ENCODE measurements around the gene LEMD2. TPM values are rescaled to one million over a fixed set of nuclear protein-coding genes. Genes with fewer than 3 reads are reported as not detected.

LEMD2 gene
- total and polyA plus RNA-seq, 2 donors (not counting 3 experiments of a cell fraction or from before 2014, with no cell fraction given): 61.1 to 81.8 TPM

DNA sequence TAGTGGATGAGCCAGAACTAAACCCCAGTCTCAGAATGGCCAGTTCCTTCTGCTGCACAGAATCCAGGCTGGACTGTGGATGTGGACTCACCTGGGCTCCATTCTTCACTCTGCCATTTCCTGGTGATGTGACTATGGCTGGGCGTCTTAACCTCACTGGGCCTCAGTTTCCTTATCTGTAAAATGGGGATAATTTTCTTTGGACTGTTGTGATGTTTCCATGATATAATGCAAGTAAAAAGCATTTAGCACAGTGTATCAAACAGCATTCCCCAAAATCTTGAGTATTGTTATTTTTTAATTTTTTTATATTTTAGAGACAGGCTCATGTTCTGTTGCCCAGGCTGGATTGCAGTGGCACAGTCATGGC is 36.3 kb downstream of the LEMD2 start:
- Histone ChIP-seq H3K9me1 (replicated peaks; ENCODE audit: control insufficient read depth, extremely low read depth, insufficient read depth, low read length) (no peaks in the 10 kb centered on the region), H3K27ac (ENCODE audit: insufficient read depth, low read depth, low read length) (no peak overlapping the region), H3K4me3 (replicated peaks in 1 of 3; ENCODE audit: insufficient read depth in 1 of 3, low read depth in 1 of 3, low read length in 3 of 3) (no peak overlapping the region), H3K4me1 (ENCODE audit: control insufficient read depth, extremely low read depth, insufficient read depth, low read length) (no peaks in the 10 kb centered on the region), H3K9me3 (replicated peaks; ENCODE audit: control insufficient read depth, insufficient read depth, low read length) (no peaks in the 10 kb centered on the region), H2AFZ (ENCODE audit: low read depth, low read length) (no peak overlapping the region), H4K20me1 (replicated peaks; ENCODE audit: control insufficient read depth, extremely low read depth, insufficient read depth, low read length) (no peaks in the 10 kb centered on the region), H3K4me2 (ENCODE audit: insufficient read depth, low read length) (no peak overlapping the region), H3K36me3 (ENCODE audit: control insufficient read depth in 2 of 2, extremely low read depth in 1 of 2, insufficient read depth in 2 of 2, low read length in 2 of 2) (no peaks in the 10 kb centered on the region), H3K79me2 (ENCODE audit: control insufficient read depth, insufficient read depth, low read length) (no peaks in the 10 kb centered on the region), H3K9ac (replicated peaks; ENCODE audit: extremely low read depth, insufficient read depth, low read length) (no peak overlapping the region), H3K27me3 (ENCODE audit: control insufficient read depth in 2 of 2, insufficient read depth in 2 of 2, low read length in 2 of 2) (peaks cover 0 to 2% of the 10 kb centered on the region in 2 experiments)
- dilution Hi-C loops (cut with MboI; ENCODE audit: extremely low pct_ligation_motif_present, low sequenced_read_pairs): no loop called here
- no TSS peak for BruUV-seq (replicated peaks)
- DNase-seq (ENCODE audit: low read depth, low spot score) (no peak), FAIRE-seq (no peak)
- TF ChIP-seq MYC (IDR thresholded peaks at IDR 0.05; ENCODE audit: low read depth, low read length) (no peak), GATA2 (IDR thresholded peaks at IDR 0.05; ENCODE audit: insufficient read depth, insufficient read length, low read depth, low read length) (no peak), JUN (IDR thresholded peaks at IDR 0.05; ENCODE audit: borderline replicate concordance, insufficient read depth, insufficient read length, low read depth) (no peak), POLR2A (IDR thresholded peaks at IDR 0.05; ENCODE audit: low read depth, low read length) (no peak), FOS (IDR thresholded peaks at IDR 0.05; ENCODE audit: borderline replicate concordance, insufficient read depth, low read length) (no peak), POLR2AphosphoS5 (IDR thresholded peaks at IDR 0.05; ENCODE audit: insufficient read depth, low read depth, low read length) (no peak), EZH2 (IDR thresholded peaks at IDR 0.05; ENCODE audit: borderline replicate concordance, low read depth, low read length, severe bottlenecking) (no peak), CTCF (IDR thresholded peaks at IDR 0.05; ENCODE audit: extremely low read depth in 1 of 2, insufficient read depth in 1 of 2, low read depth in 1 of 2, low read length in 2 of 2) (no peak)
- TF ChIP-seq, protein P1, sequence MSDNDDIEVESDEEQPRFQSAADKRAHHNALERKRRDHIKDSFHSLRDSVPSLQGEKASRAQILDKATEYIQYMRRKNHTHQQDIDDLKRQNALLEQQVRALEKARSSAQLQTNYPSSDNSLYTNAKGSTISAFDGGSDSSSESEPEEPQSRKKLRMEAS (IDR thresholded peaks at IDR 0.05; ENCODE audit: insufficient read depth, insufficient read length): no peak
- ChIA-PET POLR2A (no interaction called here), CTCF (interaction anchor here (1.5 kb wide), 1 partner anchor 8 kb away, joined by 4 read pairs; no protein-coding TSS in a partner anchor)
- intact Hi-C loops (cut with micrococcal nuclease): no loop called here
